Stimulated activated CD4-positive, alpha-beta T cell treated with anti-CD3 and anti-CD28 coated beads, TNF-alpha, amount 100 ng/mL, for 4 hours (primary cell): ENCODE measurements around the gene EMB.
A peak's percentile ranks its signal among the peaks of the same experiment; 100 is the strongest.
"Not testable (repeated sequence)": the region's sequence is repeated elsewhere in the genome, so short reads cannot be mapped to it uniquely, and the experiment has no call there.

Source experiments
- DNase-seq, 3 experiments: peaks; one replicate each; pipeline ENCODE4 v3.0.0-alpha.2; 2020; ENCODE audit warnings: low read depth in 3 of 3

The EMB gene, protein sequence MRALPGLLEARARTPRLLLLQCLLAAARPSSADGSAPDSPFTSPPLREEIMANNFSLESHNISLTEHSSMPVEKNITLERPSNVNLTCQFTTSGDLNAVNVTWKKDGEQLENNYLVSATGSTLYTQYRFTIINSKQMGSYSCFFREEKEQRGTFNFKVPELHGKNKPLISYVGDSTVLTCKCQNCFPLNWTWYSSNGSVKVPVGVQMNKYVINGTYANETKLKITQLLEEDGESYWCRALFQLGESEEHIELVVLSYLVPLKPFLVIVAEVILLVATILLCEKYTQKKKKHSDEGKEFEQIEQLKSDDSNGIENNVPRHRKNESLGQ

GRCh38 chr5:50440651-50441492 lies at the start of gene EMB:
TSS of gene EMB (minus strand) at chr5:50441288. CDS start at chr5:50441151, 137 bp downstream.
- peak; percentile 56 to 66 (median 62) for DNase-seq

GRCh38 chr5:50489491-50489890 lies 48.4 kb upstream of the EMB start:
- not testable (repeated sequence) for DNase-seq

DNA sequence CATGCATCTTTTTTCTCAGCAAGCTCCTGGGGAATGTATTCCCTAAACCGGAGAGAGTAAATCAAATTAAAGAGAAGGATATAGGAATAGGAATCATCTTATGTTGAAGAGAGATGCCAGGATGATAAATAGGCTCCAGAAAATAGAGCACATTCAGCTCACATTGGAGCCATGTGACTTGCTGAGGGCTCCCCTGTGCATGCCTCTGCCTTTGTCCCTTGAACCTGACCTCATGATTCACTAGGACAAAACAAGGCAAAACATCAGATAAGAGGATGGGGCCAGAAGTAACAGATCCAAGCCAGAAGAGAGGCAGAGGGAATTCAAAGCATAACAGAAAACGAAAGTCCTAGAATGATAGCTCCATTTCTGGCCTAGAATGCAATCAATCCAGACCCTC lies 37.7 kb upstream of the EMB start:
- not testable (repeated sequence) for DNase-seq

DNA sequence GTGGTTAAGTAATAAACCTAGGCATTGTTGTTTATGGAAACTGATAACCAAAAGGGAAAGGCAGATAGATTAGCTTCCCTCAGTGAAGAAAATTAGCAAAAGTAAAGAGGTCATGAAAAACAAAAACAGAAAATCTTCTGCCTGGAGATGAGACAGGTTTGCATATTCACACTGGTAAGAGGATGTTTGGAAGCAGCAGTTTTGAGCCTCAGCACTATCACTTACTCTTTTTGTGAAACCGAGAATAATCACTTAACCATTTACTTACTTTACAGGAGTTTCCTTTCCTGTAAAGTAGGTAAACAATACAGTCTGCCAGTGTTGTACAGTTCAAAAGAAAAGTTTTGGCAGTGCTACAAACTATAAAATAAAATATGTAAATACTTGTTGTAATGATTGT lies 35.5 kb upstream of the EMB start:
- DNase-seq, result no peak

DNA sequence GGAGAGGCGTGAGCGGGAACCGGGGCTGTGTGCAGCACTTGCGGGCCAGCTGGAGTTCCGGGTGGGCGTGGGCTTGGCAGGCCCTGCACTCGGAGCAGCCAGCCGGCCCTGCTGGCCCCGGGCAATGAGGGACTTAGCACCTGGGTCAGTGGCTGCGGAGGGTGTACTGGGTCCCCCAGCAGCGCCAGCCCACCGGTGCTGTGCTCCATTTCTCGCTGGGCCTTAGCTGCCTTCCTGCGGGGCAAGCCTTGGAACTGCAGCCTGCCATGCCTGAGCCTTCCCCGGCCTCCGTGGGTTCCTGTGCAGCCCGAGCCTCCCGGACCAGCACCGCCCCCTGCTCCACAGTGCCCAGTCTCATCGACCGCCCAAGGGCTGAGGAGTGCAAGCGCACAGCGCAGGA lies 23.9 kb upstream of the EMB start:
- DNase-seq, result not testable (repeated sequence)

GRCh38 chr5:50463726-50464125 lies 22.6 kb upstream of the EMB start:
- DNase-seq, result no peak

DNA sequence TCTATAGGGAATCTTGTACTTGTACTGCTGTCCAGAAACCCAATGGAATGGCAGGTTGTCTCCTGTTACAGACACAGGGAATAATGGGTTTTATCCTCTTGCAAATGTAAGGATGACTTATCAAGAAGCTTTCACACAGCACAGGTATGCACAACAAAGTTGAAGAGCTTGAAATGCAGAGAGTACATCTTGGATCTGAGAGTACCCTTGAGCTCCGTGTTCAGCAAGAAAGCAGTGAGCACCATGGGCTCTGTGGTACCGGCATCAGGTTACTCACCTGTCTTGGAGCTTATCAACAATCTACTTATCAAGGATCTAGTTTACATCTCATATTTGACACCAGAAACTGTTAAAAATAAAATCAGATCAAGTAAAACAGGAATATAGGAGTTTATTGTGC lies 22.0 kb upstream of the EMB start:
- no peak for DNase-seq

- not testable (repeated sequence) for DNase-seq
These were observed 21.5 kb upstream of the EMB start for GRCh38 chr5:50462579-50462978.

DNA sequence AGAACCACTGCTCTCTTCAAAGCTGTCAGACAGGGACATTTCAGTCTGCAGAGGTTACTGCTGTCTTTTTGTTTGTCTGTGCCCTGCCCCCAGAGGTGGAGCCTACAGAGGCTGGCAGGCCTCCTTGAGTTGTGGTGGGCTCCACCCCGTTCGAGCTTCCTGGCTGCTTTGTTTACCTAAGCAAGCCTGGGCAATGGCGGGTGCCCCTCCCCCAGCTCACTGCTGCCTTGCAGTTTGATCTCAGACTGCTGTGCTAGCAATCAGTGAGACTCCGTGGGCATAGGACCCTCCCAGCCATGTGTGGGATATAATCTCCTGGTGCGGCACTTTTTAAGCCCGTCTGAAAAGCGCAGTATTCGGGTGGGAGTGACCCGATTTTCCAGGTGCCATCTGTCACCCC lies 17.3 kb upstream of the EMB start:
- DNase-seq, result not testable (repeated sequence)

GRCh38 chr5:50449241-50449640 lies 8.2 kb upstream of the EMB start:
- DNase-seq, result not testable (repeated sequence)

DNA sequence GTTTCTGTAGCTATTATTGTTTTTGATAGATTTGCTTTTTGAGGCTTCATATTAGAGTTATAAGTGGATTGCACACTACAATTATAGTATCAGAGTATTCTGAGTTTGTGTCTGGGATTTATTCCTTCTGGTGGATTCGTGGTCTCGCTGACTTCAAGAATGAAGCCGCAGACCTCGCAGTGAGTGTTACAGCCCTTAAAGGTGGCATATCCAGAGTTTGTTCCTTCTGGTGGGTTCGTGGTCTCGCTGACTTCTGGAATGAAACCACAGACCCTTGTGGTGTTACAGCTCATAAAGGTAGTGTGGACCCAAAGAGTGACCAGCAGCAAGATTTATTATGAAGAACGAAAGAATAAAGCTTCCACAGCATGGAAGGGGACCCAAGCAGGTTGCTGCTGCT lies 6.9 kb upstream of the EMB start:
- DNase-seq, result no peak

DNA sequence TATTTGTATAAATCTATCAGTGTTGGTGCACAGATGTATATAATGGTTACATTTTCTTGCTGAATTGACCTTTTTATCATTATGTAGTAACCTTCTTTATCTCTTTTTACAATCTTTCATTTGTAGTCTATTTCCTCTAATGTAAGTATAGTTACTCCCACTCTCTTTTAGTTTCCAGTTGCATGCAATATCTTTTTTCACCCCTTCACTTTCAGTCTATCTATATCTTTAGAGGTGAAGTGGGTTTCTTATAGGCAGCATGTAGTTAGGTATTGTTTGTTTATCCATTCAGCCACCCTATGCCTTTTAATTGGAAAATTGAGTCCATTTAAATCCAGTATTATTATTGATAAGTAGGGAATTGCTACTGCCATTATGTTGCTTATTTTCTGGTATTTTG lies 6.1 kb upstream of the EMB start:
- no peak for DNase-seq

DNA sequence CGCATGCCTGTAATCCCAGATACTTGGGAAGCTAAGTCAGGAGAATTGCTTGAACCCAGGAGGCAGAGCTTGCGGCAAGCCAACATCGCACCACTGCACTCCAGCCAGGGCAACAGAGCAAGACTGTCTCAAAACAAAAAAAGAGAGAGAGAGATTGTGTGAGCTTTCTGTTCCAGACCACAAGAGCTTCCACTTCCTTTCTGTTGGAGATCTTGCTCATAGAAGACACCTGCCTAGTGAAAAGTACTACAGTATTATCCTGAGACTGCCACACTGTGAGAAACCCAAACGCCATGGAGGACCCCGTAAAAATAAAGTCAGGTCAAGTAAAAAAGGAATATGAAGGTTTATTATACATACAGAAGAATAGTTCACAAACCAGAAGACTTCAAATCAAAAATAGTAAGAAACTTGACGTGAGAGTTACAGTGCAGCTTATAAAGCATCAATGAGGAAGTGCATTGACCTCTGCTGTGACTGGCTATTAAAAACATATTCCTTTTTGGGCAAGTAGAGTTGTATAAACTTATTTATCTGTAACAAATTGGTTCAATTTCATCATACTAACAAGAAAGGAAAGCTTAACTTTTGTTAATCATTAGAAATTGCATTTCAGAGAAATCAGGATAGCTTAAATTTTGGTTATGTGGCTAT lies 4.3 kb upstream of the EMB start:
- DNase-seq, result no peak

GRCh38 chr5:50442559-50443539 lies 1.8 kb upstream of the EMB start:
- not testable (repeated sequence) for DNase-seq

GRCh38 chr5:50441493-50441955 lies 436 bp upstream of the EMB start:
- DNase-seq, result no peak

GRCh38 chr5:50439221-50439620 lies 1.9 kb downstream of the EMB start:
- DNase-seq, result no peak

GRCh38 chr5:50438060-50438459 lies 3.0 kb downstream of the EMB start:
- DNase-seq, result not testable (repeated sequence)

- no peak for DNase-seq
These were observed 5.9 kb downstream of the EMB start for GRCh38 chr5:50435168-50435567.

GRCh38 chr5:50431133-50431904 lies 9.8 kb downstream of the EMB start:
- not testable (repeated sequence) for DNase-seq

DNA sequence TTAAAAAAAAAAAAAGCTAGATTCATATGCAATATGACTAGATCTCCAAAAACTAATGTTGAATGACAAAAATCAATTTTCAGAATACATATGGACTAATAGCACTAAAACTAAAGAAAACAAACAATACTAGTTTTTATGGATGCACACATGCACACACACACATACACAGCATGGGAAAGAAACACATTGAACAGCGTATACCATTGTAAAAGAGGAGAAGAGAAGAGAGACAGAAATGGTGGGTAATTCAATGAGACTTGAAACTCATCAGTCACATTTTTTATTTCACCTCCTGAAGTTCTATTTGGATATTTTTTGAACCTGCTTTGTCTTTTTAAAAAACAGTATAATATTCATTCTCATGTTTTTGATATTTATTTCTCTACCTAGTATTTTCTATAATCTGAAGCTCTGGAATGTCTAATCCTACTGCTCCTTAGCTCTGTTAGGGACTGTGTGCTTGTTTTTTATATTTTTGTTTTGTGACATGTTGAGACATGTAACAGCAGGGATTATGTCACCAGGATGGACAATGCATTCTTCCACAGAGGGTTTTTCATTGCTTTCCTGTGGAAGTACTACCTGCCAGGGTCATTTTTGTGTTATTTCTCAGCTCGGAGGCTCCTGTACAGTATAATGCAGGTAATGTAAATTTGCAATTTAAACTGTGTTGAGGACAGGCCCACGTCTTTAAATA lies 17.8 kb downstream of the EMB start:
- DNase-seq, result not testable (repeated sequence)
